ENCODE data around the gene TTLL11.
"Not testable (repeated sequence)": the region's sequence is repeated elsewhere in the genome, so short reads cannot be mapped to it uniquely, and the experiment has no call there.

TTLL11 gene

GRCh38 chr9:121902461-121903135 lies 190.5 kb downstream of the TTLL11 start:
- DNase-seq (ENCODE audit: low read depth), result peak; percentile 76

DNA sequence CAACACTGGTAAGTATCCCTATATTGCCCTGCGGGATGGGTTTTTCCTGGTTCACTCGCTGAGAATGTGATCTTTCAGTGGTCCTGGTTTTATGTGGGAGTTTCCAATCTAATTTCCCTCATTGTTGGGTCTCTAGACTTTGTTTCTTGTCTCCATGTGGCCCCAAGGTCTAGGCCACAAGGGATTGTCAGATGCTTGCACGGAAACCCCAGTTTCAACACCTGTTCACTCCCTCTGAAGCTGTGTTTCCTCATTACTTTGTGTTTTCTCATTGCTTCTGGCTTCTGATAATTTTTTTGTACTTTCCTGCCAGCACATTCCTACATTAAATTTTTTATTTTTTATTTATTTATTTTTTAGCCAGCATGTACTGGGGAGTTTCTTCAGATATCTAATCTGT lies 191.5 kb downstream of the TTLL11 start:
- no peak for DNase-seq (ENCODE audit: low read depth)

GRCh38 chr9:121900163-121900562 lies 192.9 kb downstream of the TTLL11 start:
- no peak for DNase-seq (ENCODE audit: low read depth)

DNA sequence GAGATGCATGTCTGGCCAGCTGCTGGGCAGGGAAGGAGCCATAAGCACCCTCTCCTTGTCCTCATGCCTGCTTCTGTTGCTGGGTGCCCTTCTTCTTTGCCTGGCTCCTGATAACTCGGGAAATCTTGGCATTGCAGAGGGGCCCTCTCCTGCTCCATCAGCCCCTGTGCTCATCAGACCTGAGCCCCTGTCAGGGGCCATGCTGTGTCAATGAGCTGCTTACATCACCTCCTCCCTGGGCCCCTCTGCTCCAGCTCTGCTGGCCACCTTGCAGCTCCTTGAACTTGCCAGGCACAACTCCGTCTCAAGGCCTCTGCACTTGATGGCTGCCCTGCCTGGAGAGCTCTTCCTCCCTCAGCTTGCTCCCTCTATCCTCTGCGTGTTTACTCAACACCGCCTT lies 194.3 kb downstream of the TTLL11 start:
- no peak for DNase-seq (ENCODE audit: low read depth)

- no peak for DNase-seq (ENCODE audit: low read depth)
Measured at GRCh38 chr9:121897140-121897539, 196.0 kb downstream of the TTLL11 start.

GRCh38 chr9:121896545-121896943 lies 196.6 kb downstream of the TTLL11 start:
- DNase-seq (ENCODE audit: low read depth), result no peak

DNA sequence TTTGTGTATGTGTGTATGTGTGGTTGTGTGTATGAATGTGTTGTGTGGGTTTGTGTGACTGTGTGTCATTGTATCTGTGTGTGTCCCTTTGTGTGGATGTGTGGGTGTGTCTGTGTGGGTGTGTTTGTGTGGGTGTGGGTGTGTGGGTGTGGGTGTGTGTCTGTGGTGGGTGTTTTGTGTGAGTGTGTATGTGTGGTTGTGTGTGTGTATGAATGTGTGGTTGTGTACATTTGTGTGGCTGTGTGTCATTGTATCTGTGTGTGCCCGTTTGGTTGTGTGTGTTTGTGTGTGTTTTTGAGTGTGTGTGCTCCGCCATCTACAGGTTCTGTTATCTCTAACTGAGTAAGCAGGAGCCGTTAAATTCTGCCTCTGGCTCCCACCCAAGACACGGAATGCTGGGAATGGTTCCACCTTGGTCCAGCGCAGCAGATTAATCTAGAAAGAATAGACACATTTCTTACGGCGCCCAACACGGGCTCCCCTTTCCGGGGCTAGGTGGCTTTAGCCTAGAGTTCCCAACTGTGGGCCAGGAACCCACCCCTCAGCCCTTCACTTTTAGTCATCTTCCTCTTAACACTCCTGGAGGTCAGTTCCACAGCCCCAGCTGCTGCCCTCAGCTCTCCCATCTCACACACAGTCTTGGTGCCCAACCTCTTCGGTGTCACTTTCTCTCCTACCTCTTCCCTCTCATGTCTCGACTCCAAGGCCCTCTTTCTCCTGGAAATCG lies 197.1 kb downstream of the TTLL11 start:
- no peak for DNase-seq (ENCODE audit: low read depth)

DNA sequence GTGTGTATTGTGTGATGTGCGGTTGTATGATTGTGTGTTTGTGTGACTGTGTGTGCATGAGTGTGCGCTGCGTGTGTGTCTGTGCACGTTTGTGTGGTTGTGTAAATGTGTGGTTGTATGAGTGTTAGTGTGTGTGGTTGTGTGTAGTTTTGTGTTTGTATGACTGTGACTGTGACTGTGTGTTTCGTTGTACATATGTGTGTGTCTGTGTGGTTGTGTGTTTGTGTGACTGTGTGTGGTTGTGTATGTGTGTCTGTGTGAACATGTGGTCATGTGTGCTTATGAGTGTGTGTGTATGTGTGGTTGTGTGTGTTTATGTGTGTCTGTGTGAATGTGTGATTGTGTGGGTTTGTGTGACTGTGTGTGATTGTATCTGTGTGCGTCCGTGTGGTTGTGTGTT lies 197.8 kb downstream of the TTLL11 start:
- DNase-seq (ENCODE audit: low read depth), result no peak

GRCh38 chr9:121894380-121894779 lies 198.7 kb downstream of the TTLL11 start:
- DNase-seq (ENCODE audit: low read depth), result not testable (repeated sequence)

- no peak for DNase-seq (ENCODE audit: low read depth)
Measured at GRCh38 chr9:121893786-121894185, 199.3 kb downstream of the TTLL11 start.

GRCh38 chr9:121892706-121893105 lies 200.4 kb downstream of the TTLL11 start:
- no peak for DNase-seq (ENCODE audit: low read depth)

DNA sequence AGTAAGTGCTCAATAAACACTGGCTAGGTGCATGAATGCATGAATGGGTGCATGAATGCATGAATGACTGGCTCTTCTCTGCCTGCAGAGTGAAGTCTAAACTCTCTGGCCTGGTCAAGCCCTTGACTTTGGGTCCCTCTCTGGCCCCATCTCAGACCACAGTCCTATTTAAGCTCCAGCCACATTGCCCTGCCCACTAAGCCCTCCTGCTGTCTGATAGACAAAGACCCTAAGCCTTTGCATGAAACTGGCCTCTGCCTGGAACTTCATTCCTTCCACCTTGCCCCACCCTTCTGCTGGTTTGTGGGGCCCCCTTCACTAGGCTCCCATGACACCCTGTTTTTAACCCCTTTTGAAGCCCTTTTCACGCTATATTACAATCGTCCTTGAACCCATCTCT lies 202.4 kb downstream of the TTLL11 start:
- DNase-seq (ENCODE audit: low read depth), result no peak

- no peak for DNase-seq (ENCODE audit: low read depth)
Measured at GRCh38 chr9:121889990-121890563, 203.0 kb downstream of the TTLL11 start.

DNA sequence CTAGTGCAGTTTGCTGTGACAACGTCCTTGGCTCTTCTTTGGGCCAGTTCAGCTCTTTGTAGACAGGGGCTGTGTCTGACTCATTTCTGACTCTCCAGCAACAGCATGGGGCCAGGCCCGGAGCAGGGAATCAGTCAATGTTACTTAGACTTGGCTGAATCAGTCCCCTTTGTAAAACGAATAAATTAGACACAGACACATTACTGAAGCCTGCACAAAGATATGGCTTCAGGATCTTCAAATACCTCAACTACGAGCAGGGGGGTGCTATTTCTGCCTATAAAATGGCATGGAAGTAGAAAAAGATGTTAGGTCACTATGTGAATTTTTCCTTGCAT lies 204.7 kb downstream of the TTLL11 start:
- no peak for DNase-seq (ENCODE audit: low read depth)

GRCh38 chr9:121887553-121888437 lies 205.3 kb downstream of the TTLL11 start:
- no peak for DNase-seq (ENCODE audit: low read depth)

- no peak for DNase-seq (ENCODE audit: low read depth)
Measured at GRCh38 chr9:121886759-121887485, 206.2 kb downstream of the TTLL11 start.

DNA sequence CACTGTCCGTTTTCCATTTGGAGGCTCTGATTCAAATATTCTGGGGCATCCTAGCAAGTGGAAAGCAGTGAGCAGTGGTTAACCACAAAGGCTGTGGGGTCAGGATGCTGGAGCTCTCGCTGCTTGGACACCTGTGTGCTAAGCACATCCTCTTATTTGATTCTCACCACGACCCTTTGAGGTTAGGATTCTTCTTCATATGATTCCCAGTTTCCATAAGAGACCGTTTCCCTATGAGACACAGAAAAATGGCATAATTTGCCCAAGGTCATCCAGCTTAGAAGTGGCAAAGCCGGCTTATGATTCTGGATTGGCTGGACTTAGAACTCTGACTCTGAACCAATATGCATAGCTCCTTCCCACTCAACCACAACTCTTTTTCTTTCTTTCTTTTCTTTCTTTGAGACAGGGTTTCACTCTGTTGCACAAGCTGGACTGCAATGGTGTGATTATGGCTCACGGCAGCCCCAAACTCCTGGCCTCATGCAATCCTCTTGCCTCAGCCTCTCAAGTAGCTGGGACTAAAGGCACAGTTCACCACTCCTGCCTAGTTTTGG lies 207.7 kb downstream of the TTLL11 start:
- no peak for DNase-seq (ENCODE audit: low read depth)

GRCh38 chr9:121884057-121884541 lies 209.0 kb downstream of the TTLL11 start:
- no peak for DNase-seq (ENCODE audit: low read depth)

GRCh38 chr9:121883281-121884056 lies 209.6 kb downstream of the TTLL11 start:
- no peak for DNase-seq (ENCODE audit: low read depth)

GRCh38 chr9:121881920-121882500 lies 211.1 kb downstream of the TTLL11 start:
- no peak for DNase-seq (ENCODE audit: low read depth)

All from HS-5 (cell line).